Mesenchymal stem cell (in vitro differentiated cells and primary cell): ENCODE data around the gene VTN.

Source experiments
- DNase-seq: peaks from one replicate; pipeline ENCODE4 v3.0.0-alpha.2; 2013
- H2AFZ ChIP-seq: one replicate; pipeline ENCODE4 v1.6.1; 2013; ENCODE audit warnings: low read depth, mild to moderate bottlenecking, control low read depth, inconsistent platforms, low read length, moderate library complexity
- H2AK5ac ChIP-seq: 2 replicates; pipeline ENCODE4 v1.6.1; 2013; ENCODE audit warnings: low read length, moderate library complexity, mild to moderate bottlenecking, inconsistent platforms; ENCODE audit not compliant: severe bottlenecking
- H2BK120ac ChIP-seq: one replicate; pipeline ENCODE4 v1.6.1; 2013; ENCODE audit warnings: low read depth, mild to moderate bottlenecking, inconsistent platforms, low read length, moderate library complexity
- H2BK12ac ChIP-seq, 2 experiments: one replicate each; pipeline ENCODE4 v1.6.1; 2013; ENCODE audit warnings: inconsistent platforms in 2 of 2, low read length in 2 of 2, mild to moderate bottlenecking in 2 of 2, moderate library complexity in 2 of 2, control low read depth in 1 of 2
- H2BK15ac ChIP-seq: one replicate; pipeline ENCODE4 v1.6.1; 2013; ENCODE audit warnings: mild to moderate bottlenecking, low read depth, inconsistent platforms; ENCODE audit not compliant: poor library complexity, severe bottlenecking
- H2BK5ac ChIP-seq: 2 replicates; pipeline ENCODE4 v1.6.1; 2013; ENCODE audit warnings: low read depth, mild to moderate bottlenecking, low read length, control low read depth, inconsistent platforms; ENCODE audit not compliant: poor library complexity, severe bottlenecking
- H3K14ac ChIP-seq, 2 experiments: one replicate each; pipeline ENCODE4 v1.6.1; 2013; ENCODE audit warnings: inconsistent platforms in 2 of 2, low read length in 2 of 2, control low read depth in 1 of 2, mild to moderate bottlenecking in 1 of 2, moderate library complexity in 1 of 2
- H3K18ac ChIP-seq, 2 experiments: one replicate each; pipeline ENCODE4 v1.6.1; 2013; ENCODE audit warnings: inconsistent platforms in 2 of 2, low read length in 2 of 2, control low read depth in 1 of 2, low read depth in 1 of 2, mild to moderate bottlenecking in 1 of 2
- H3K23ac ChIP-seq, 2 experiments: one replicate each; pipeline ENCODE4 v1.6.1; 2013; ENCODE audit warnings: inconsistent platforms in 2 of 2, low read length in 2 of 2, mild to moderate bottlenecking in 2 of 2, moderate library complexity in 2 of 2, control low read depth in 1 of 2
- H3K27ac ChIP-seq: 2 replicates; pipeline ENCODE4 v1.5.1; 2013; ENCODE audit warnings: mild to moderate bottlenecking, moderate library complexity, low read length, control low read depth, inconsistent platforms; ENCODE audit not compliant: poor library complexity, severe bottlenecking
- H3K27me3 ChIP-seq, 2 experiments: 2 replicates each; pipeline versions ENCODE4 v1.6.1 to v1.7.0; 2013; ENCODE audit warnings: low read length in 2 of 2, mild to moderate bottlenecking in 2 of 2, moderate library complexity in 2 of 2, control low read depth in 1 of 2, inconsistent platforms in 1 of 2; ENCODE audit not compliant: control insufficient read depth in 1 of 2, insufficient read depth in 1 of 2
- H3K36me3 ChIP-seq, 2 experiments: 2 replicates each; pipeline versions ENCODE4 v1.6.1 to v1.7.0; 2013; ENCODE audit warnings: low read length in 2 of 2, control low read depth in 1 of 2, inconsistent platforms in 1 of 2, low read depth in 1 of 2, mild to moderate bottlenecking in 1 of 2; ENCODE audit not compliant: insufficient read depth in 2 of 2, control insufficient read depth in 1 of 2
- H3K4ac ChIP-seq, 2 experiments: one replicate each; pipeline ENCODE4 v1.6.1; 2013; ENCODE audit warnings: inconsistent platforms in 2 of 2, low read length in 2 of 2, mild to moderate bottlenecking in 2 of 2, moderate library complexity in 2 of 2, control low read depth in 1 of 2, low read depth in 1 of 2
- H3K4me1 ChIP-seq: 2 replicates; pipeline ENCODE4 v1.6.1; 2013; ENCODE audit warnings: low read depth, low read length, control low read depth; ENCODE audit not compliant: control insufficient read depth, insufficient read depth
- H3K4me2 ChIP-seq: 2 replicates; pipeline ENCODE4 v1.6.1; 2013; ENCODE audit warnings: low read length, mild to moderate bottlenecking, inconsistent platforms; ENCODE audit not compliant: poor library complexity, severe bottlenecking
- H3K4me3 ChIP-seq, 2 experiments: 2 replicates each; pipeline versions ENCODE4 v1.5.1 to v1.7.0; 2013; ENCODE audit warnings: low read length in 2 of 2, mild to moderate bottlenecking in 2 of 2, control low read depth in 1 of 2, low read depth in 1 of 2; ENCODE audit not compliant: insufficient read depth in 1 of 2
- H3K79me1 ChIP-seq: replicated peaks from 2 replicates; pipeline ENCODE4 v1.6.1; 2013; ENCODE audit warnings: mild to moderate bottlenecking, control low read depth, low read length, inconsistent platforms; ENCODE audit not compliant: poor library complexity, severe bottlenecking
- H3K9ac ChIP-seq: 2 replicates; pipeline ENCODE4 v1.7.0; 2013; ENCODE audit warnings: mild to moderate bottlenecking, low read length, moderate library complexity
- H3K9me3 ChIP-seq: 2 replicates; pipeline ENCODE4 v1.7.0; 2013; ENCODE audit warnings: mild to moderate bottlenecking, low read length; ENCODE audit not compliant: control insufficient read depth
- H4K8ac ChIP-seq: one replicate; pipeline ENCODE4 v1.6.1; 2013; ENCODE audit warnings: inconsistent platforms, mild to moderate bottlenecking, low read length, moderate library complexity
- H4K91ac ChIP-seq: one replicate; pipeline ENCODE4 v1.6.1; 2013; ENCODE audit warnings: mild to moderate bottlenecking, low read length, inconsistent platforms
- WGBS: methylation state at CpG from one replicate; pipeline ENCODE4 v1.1.7; 2013; ENCODE audit warnings: mixed read lengths; 5-methylcytosine and 5-hydroxymethylcytosine counted together

The VTN gene

DNA sequence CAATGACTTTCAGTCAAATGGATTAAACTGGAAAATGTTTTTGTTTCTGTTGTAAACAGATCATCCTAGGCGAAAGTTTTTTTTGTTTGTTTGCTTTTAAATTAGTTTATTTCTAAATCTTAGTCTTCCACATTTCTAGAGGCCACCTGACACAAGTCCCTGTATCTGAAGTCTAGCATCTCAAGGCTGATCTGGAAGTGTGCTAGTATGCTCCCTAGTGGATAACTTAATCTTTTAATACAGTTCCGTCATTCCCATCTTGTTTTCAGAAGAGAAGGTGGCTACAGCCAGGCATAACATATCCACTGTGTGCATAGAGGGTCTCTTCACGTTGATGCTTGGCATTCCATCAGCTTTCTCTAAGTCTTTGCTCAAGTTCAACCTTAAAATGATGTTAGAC is 42.4 kb downstream of the VTN start:
- peak overlapping the region; percentile 5 for H3K9ac ChIP-seq
- H3K27ac ChIP-seq = peak overlapping the region; percentile 61
- no peak overlapping the region for H3K23ac ChIP-seq
- peaks cover 7% of the 10 kb centered on the region for H3K4me1 ChIP-seq
- H3K4ac ChIP-seq = no peak overlapping the region
- peaks cover 28 to 62% of the 10 kb centered on the region in 2 experiments for H3K36me3 ChIP-seq
- H3K9me3 ChIP-seq = no peaks in the 10 kb centered on the region
- H4K91ac ChIP-seq = no peak overlapping the region
- DNase-seq = peak; percentile 26
- no peak overlapping the region for H2BK120ac ChIP-seq
- H2BK15ac ChIP-seq = no peak overlapping the region
- H2AK5ac ChIP-seq = no peak overlapping the region
- no peaks in the 10 kb centered on the region for H3K27me3 ChIP-seq
- no peak overlapping the region for H4K8ac ChIP-seq
- peaks cover 36% of the 10 kb centered on the region for H3K79me1 ChIP-seq
- no peak overlapping the region for H2BK5ac ChIP-seq
- H3K14ac ChIP-seq = no peak overlapping the region
- no peak overlapping the region for H3K4me3 ChIP-seq
- no peak overlapping the region for H2BK12ac ChIP-seq
- H2AFZ ChIP-seq = no peak overlapping the region
- no peak overlapping the region for H3K4me2 ChIP-seq
- WGBS = 83% methylated on average over 2 of the region's 3 CpGs
- no peak overlapping the region for H3K18ac ChIP-seq

GRCh38 chr17:28327031-28327607 is 43.0 kb downstream of the VTN start:
- Histone ChIP-seq H2AFZ (no peak overlapping the region), H3K79me1 (peaks cover 33% of the 10 kb centered on the region), H2AK5ac (peak overlapping the region; percentile 78), H3K18ac (no peak overlapping the region), H3K4me2 (no peak overlapping the region), H3K4me1 (peaks cover 7% of the 10 kb centered on the region), H3K9me3 (no peaks in the 10 kb centered on the region), H3K27me3 (no peaks in the 10 kb centered on the region), H3K4me3 (no peak overlapping the region), H3K27ac (no peak overlapping the region), H2BK12ac (no peak overlapping the region), H3K14ac (no peak overlapping the region), H2BK5ac (no peak overlapping the region), H3K9ac (no peak overlapping the region), H2BK120ac (no peak overlapping the region), H3K4ac (no peak overlapping the region), H4K91ac (no peak overlapping the region), H2BK15ac (no peak overlapping the region), H3K36me3 (peaks cover 27 to 61% of the 10 kb centered on the region in 2 experiments), H4K8ac (peak overlapping the region; percentile 36), H3K23ac (no peak overlapping the region)
- WGBS = 97% methylated on average over 6 of the region's 9 CpGs
- DNase-seq = no peak

- no peak overlapping the region for H3K4me2 ChIP-seq
- no peak overlapping the region for H3K14ac ChIP-seq
- H3K27ac ChIP-seq = no peak overlapping the region
- no peak overlapping the region for H3K4me3 ChIP-seq
- peaks cover 30% of the 10 kb centered on the region for H3K79me1 ChIP-seq
- no peak overlapping the region for H3K9ac ChIP-seq
- H3K18ac ChIP-seq = no peak overlapping the region
- 99% methylated on average over 7 of the region's 7 CpGs for WGBS
- H3K9me3 ChIP-seq = no peaks in the 10 kb centered on the region
- peaks cover 18 to 50% of the 10 kb centered on the region in 2 experiments for H3K36me3 ChIP-seq
- H2BK15ac ChIP-seq = no peak overlapping the region
- H2AFZ ChIP-seq = no peak overlapping the region
- H4K8ac ChIP-seq = no peak overlapping the region
- no peak overlapping the region for H3K23ac ChIP-seq
- H2BK12ac ChIP-seq = no peak overlapping the region
- H4K91ac ChIP-seq = no peak overlapping the region
- H2AK5ac ChIP-seq = peak overlapping the region; percentile 36
- H2BK5ac ChIP-seq = no peak overlapping the region
- H3K4ac ChIP-seq = no peak overlapping the region
- DNase-seq = no peak
- H3K4me1 ChIP-seq = peaks cover 10% of the 10 kb centered on the region
- H3K27me3 ChIP-seq = no peaks in the 10 kb centered on the region
- no peak overlapping the region for H2BK120ac ChIP-seq
These were observed 44.0 kb downstream of the VTN start for GRCh38 chr17:28326114-28326513.

DNA sequence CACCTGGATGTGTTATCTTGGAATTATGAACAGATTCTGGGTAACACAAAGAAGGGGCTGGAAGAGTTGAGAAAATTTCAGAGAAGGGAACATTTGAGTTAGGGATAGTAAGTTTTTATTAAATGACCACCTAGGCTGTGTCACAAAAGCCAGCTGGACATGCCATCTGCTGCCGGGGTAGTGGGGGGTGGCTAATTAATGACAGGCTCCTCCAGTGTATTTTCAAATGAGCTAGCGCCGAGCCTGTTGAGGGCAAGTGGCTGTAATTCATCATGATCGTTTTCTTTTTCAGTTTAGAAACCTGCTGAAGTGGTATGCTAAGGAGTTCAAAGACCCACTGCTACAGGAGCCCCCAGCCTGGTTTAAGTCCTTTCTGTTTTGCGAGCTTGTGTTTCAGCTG is 44.9 kb downstream of the VTN start:
- no peak overlapping the region for H3K9ac ChIP-seq
- no peak overlapping the region for H3K27ac ChIP-seq
- no peak overlapping the region for H2BK120ac ChIP-seq
- H3K79me1 ChIP-seq = peaks cover 29% of the 10 kb centered on the region
- H3K4me2 ChIP-seq = peak overlapping the region; percentile 22
- H2BK5ac ChIP-seq = no peak overlapping the region
- H3K18ac ChIP-seq = no peak overlapping the region
- peak overlapping the region in 1 of 2 experiments; percentile 21 for H3K14ac ChIP-seq
- no peak overlapping the region for H3K4me3 ChIP-seq
- H3K36me3 ChIP-seq = peaks cover 11 to 41% of the 10 kb centered on the region in 2 experiments
- no peak overlapping the region for H4K91ac ChIP-seq
- H2AK5ac ChIP-seq = no peak overlapping the region
- 80% methylated on average over 5 of the region's 5 CpGs for WGBS
- H4K8ac ChIP-seq = no peak overlapping the region
- peaks cover 10% of the 10 kb centered on the region for H3K4me1 ChIP-seq
- no peaks in the 10 kb centered on the region for H3K9me3 ChIP-seq
- no peak for DNase-seq
- no peak overlapping the region for H3K23ac ChIP-seq
- H2AFZ ChIP-seq = no peak overlapping the region
- H2BK12ac ChIP-seq = no peak overlapping the region
- no peak overlapping the region for H2BK15ac ChIP-seq
- H3K27me3 ChIP-seq = no peaks in the 10 kb centered on the region
- H3K4ac ChIP-seq = no peak overlapping the region
